ENCODE data around the gene CPED1.
"Not testable (repeated sequence)": the region's sequence is repeated elsewhere in the genome, so short reads cannot be mapped to it uniquely, and the experiment has no call there.

The CPED1 gene

GRCh38 chr7:121030308-121030707 is 41.8 kb downstream of the CPED1 start:
- Histone ChIP-seq H3K27ac (no peak overlapping the region), H3K27me3 (replicated peaks) (no peaks in the 10 kb centered on the region), H3K36me3 (replicated peaks) (no peaks in the 10 kb centered on the region), H3K4me3 (ENCODE audit: low read depth, low read length) (peak overlapping the region; percentile 44)
- in situ Hi-C loops (cut with HindIII; ENCODE audit: low pct_ligation_motif_present, low sequenced_read_pairs) = no loop called here
- DNase-seq = no peak
- TF ChIP-seq CTCF (IDR thresholded peaks at IDR 0.05; ENCODE audit: low read depth, low read length, missing control alignments) = no peak

- Histone ChIP-seq H3K4me3 (ENCODE audit: low read depth, low read length) (no peak overlapping the region), H3K27me3 (replicated peaks) (no peaks in the 10 kb centered on the region), H3K36me3 (replicated peaks) (no peaks in the 10 kb centered on the region), H3K27ac (peak overlapping the region; percentile 21)
- no peak for TF ChIP-seq CTCF (IDR thresholded peaks at IDR 0.05; ENCODE audit: low read depth, low read length, missing control alignments)
- in situ Hi-C loops (cut with HindIII; ENCODE audit: low pct_ligation_motif_present, low sequenced_read_pairs) = no loop called here
- DNase-seq = no peak
These were observed 44.3 kb downstream of the CPED1 start for GRCh38 chr7:121032645-121033460.

- Histone ChIP-seq H3K27me3 (replicated peaks) (no peaks in the 10 kb centered on the region), H3K4me3 (ENCODE audit: low read depth, low read length) (no peak overlapping the region), H3K27ac (no peak overlapping the region), H3K36me3 (replicated peaks) (no peaks in the 10 kb centered on the region)
- no peak for DNase-seq
- TF ChIP-seq CTCF (IDR thresholded peaks at IDR 0.05; ENCODE audit: low read depth, low read length, missing control alignments) = no peak
- in situ Hi-C loops (cut with HindIII; ENCODE audit: low pct_ligation_motif_present, low sequenced_read_pairs) = no loop called here
These were observed 46.4 kb downstream of the CPED1 start for GRCh38 chr7:121034929-121035328.

GRCh38 chr7:121036776-121037175 is 48.3 kb downstream of the CPED1 start:
- H3K36me3 ChIP-seq (replicated peaks); H3K4me3 ChIP-seq (ENCODE audit: low read depth, low read length); H3K27ac ChIP-seq; in situ Hi-C loops (cut with HindIII; ENCODE audit: low pct_ligation_motif_present, low sequenced_read_pairs); H3K27me3 ChIP-seq (replicated peaks); DNase-seq: not testable (repeated sequence)

GRCh38 chr7:121037329-121037728 is 48.8 kb downstream of the CPED1 start:
- H3K27ac ChIP-seq; H3K4me3 ChIP-seq (ENCODE audit: low read depth, low read length); H3K36me3 ChIP-seq (replicated peaks); in situ Hi-C loops (cut with HindIII; ENCODE audit: low pct_ligation_motif_present, low sequenced_read_pairs); DNase-seq; H3K27me3 ChIP-seq (replicated peaks): not testable (repeated sequence)

- Histone ChIP-seq H3K27me3 (replicated peaks) (no peaks in the 10 kb centered on the region), H3K27ac (no peak overlapping the region), H3K4me3 (ENCODE audit: low read depth, low read length) (no peak overlapping the region), H3K36me3 (replicated peaks) (no peaks in the 10 kb centered on the region)
- no peak for TF ChIP-seq CTCF (IDR thresholded peaks at IDR 0.05; ENCODE audit: low read depth, low read length, missing control alignments)
- in situ Hi-C loops (cut with HindIII; ENCODE audit: low pct_ligation_motif_present, low sequenced_read_pairs) = no loop called here
- DNase-seq = no peak
These were observed 49.6 kb downstream of the CPED1 start for GRCh38 chr7:121037957-121038716.
